ENCODE results near the gene KCND1.

KCND1 gene

GRCh38 chrX:48974574-48974973 lies 2.9 kb upstream of the KCND1 start:
- no peak for DNase-seq (ENCODE audit: low spot score)

DNA sequence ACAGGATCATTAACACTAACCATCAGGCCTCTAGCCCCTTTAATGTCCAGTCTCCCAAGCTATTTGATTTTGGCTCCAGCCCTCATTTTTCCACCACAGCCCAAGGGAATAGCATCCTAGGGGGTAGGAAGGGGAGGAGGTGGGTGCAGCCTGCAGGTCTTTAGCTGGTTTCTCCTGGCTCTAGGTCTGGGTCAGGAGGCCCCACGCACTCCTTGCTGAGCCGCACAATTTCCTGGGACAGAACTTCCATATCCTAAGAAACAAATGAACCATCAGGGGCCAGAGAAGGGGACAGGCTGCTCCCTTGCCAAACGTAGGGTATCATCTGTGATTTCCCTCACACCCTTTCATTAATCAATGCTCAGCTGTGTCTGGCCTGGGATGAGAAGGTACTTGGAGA lies 2.4 kb upstream of the KCND1 start:
- DNase-seq (ENCODE audit: low spot score), result no peak

GRCh38 chrX:48972220-48973164 lies 848 bp upstream of the KCND1 start:
- DNase-seq (ENCODE audit: low spot score), result peak; percentile 54

- no peak for DNase-seq (ENCODE audit: low spot score)
These were observed 2.2 kb downstream of the KCND1 start for GRCh38 chrX:48969471-48969870.

DNA sequence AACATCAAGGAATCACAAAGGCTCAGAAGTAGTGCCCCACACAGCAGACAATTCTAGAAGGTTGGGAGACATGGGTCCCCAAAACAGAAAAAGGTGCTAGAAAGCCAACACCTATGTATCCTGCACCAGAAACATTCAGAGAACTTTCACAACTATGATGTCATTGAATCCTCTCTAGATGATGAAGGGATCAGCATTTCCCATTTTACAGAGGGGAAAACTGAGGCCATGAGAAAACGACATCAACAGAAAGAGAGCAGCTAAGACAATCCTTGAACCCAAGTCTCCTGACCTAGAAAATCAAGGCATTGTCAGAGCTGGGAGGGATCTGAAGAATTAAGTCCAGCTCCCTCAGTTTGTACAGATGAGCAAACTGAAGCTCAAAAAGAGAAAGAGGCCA lies 3.3 kb downstream of the KCND1 start:
- no peak for DNase-seq (ENCODE audit: low spot score)

DNA sequence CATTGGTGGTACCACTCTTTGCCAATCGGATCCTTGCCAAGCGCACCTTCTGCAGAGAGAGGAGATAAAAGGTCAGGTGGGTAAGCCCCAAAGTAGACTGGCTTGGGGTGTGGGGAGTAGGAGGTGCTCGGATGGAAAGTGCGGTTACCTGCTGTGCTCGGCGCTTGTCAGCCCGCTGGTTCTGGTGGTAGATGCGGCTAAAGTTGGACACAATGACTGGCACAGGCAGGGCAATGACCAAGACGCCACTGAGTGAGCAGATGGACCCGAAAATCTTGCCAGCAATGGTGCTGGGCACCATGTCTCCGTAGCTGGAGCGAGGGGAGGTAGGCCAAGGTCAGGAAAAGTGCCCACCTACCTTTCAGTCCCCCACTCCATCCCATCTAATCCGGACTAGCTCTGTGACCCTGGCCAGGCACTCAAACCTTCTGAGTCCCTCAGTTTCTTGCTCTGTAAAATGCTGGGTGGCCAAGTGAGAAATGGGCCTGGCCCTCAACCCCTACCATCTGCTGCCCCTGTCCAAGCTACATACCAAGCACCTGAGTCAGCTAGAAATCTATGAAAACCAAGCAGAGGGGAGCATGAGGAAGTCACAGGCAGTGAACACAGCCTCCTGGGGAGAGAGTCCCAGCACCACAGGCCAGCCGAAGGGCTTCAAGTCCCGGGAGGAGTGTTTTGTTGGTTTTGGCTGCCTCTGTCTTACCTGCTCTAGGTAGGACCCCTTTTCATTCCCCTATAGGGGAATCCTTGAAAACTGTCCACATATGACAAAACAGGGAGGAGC lies 4.7 kb downstream of the KCND1 start:
- peak; percentile 66 for DNase-seq (ENCODE audit: low spot score)

DNA sequence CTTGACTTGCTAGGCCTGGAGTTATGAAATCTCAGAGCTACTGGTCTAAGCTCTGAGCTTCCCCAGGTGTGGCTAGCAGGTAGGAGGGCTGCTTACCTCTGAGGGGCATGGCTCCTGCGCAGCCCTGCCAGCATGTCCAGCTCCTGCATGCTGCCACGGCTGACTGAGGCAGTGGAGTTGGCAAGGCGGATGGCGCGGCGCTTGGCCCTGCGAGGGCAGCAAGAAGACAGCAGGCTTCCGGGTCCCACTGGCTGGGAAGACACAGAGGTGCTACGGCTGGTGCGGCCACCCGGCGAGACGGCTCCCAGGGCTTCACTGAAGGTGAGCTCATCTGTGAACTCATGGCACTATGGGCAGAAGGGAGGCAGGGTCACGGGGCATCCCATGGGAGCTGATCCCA lies 5.7 kb downstream of the KCND1 start:
- no peak for DNase-seq (ENCODE audit: low spot score)

GRCh38 chrX:48961585-48962091 lies 10.0 kb downstream of the KCND1 start:
- DNase-seq (ENCODE audit: low spot score), result no peak

DNA sequence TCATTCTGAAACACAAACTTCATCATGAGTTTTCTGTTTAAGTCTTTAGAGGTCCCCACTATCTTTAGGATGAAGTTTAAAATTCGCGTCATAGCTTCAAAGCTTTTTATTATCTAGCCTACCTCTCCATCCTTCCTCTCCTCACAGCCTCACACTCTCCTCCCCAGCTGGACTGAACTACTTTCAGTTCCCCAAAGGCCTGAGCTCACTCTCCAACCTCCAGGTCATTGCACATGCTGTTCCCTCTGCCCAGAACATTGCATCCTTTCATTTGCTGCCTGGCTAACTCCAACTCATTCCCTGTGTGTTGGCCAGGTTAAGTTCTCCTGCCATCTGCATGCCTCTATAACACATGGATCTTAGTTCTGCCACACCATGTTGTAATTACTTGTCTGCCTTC lies 11.4 kb downstream of the KCND1 start:
- no peak for DNase-seq (ENCODE audit: low spot score)

DNA sequence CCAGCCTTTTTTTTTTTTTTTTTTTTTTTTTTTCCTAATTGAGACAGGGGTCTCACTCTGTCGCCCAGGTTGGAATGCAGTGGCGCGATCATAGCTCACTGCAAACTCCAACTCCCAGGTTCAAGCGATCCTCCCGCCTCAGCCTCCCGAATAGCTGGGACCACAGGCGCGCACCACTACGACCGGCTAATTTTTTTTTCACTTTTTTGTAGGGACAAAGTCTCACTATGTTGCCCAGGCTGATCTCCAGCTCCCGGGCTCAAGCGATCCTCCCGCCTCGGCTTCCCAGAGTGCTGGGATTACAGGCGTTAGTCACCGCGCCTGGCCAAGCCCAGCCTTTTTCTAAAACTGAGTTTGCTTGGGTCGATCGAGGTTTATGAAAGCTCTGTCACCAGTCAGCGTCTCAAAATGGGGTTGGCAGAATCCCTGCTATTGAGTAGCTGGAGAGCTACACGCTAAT lies 13.0 kb downstream of the KCND1 start:
- DNase-seq (ENCODE audit: low spot score), result peak; percentile 53

DNA sequence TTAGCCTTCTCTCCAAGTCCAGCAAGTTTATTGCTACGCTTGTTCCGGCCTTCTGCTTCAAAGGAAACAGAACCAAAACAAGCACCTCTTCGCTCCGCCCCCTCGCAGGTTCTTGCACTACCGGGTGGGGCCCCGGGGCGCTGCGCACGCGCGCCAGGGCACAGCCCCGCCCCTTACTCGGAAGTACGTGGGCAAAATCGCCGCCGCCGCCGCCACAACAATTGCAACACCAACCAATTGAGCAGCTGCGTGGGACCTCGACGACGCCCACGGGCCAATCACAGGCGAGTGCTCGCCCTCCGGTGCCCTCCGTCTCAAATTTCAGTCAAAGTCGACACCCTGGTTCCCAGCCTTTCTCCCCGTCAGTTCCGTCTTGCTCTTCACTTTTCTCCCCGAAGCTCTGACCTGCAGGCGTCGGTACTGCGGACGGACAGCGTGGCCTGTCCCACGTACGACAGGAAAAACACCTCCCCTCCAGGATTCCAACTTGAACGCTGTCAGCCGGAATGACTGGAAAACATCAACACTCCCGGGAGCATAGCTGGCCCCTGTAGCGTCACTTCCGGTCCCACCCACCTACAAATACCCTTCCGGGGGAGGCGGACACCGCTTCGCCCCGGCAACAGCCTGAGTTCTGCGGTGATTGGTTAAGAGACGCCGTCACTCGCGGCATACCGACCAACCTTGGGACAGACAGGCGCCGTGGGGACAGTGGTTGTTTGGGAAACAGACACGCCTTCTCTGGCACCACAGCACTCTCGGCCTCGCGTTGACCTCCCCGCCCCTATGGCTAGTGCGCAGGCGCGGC lies 13.6 kb downstream of the KCND1 start:
- DNase-seq (ENCODE audit: low spot score), result peak; percentile 95

DNA sequence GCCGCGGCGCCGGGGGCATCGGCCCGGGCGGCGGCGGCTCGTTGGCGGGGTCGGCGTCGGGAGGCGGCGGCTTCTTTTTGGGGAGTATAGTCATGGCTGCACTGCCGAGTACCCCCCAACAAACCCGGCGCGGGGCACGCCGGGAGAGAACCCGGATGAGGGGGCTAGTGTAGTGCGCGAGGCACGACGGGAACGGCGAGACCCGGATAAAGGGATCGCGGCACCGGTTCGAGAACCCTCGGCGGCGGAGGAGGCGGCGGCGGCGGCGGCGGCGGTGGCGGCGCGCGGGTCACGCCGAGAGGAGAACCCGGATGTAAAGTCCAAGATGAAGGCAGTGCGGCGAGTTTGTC lies 14.2 kb downstream of the KCND1 start, which contains the start of gene OTUD5:
TSS of gene OTUD5 (minus strand) at position 131 of the 350 bp plus-strand sequence. CDS start at position 94, 37 bp downstream.
- peak; percentile 47 for DNase-seq (ENCODE audit: low spot score)

GRCh38 chrX:48956728-48957414 lies 14.8 kb downstream of the KCND1 start:
- no peak for DNase-seq (ENCODE audit: low spot score)

DNA sequence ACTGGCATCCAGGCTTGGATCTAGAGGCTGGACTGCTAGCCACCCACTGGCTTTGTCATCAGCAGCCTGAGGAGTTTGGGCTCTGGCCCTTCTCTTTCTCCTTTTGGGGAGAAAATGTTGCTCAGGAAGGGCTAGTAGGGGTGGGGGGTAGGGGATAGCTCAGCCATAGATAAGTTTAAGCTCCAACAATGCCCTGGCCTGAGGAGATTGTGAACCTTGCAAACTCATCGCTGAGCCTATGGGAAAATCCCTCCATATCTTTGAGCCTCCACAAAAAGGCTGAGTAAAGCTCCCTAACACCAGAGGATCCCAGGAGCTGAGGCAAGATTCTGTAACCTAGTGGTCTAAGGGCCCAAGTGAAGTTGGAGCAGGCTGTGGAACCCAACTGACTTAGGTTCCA lies 23.1 kb downstream of the KCND1 start:
- DNase-seq (ENCODE audit: low spot score), result no peak

DNA sequence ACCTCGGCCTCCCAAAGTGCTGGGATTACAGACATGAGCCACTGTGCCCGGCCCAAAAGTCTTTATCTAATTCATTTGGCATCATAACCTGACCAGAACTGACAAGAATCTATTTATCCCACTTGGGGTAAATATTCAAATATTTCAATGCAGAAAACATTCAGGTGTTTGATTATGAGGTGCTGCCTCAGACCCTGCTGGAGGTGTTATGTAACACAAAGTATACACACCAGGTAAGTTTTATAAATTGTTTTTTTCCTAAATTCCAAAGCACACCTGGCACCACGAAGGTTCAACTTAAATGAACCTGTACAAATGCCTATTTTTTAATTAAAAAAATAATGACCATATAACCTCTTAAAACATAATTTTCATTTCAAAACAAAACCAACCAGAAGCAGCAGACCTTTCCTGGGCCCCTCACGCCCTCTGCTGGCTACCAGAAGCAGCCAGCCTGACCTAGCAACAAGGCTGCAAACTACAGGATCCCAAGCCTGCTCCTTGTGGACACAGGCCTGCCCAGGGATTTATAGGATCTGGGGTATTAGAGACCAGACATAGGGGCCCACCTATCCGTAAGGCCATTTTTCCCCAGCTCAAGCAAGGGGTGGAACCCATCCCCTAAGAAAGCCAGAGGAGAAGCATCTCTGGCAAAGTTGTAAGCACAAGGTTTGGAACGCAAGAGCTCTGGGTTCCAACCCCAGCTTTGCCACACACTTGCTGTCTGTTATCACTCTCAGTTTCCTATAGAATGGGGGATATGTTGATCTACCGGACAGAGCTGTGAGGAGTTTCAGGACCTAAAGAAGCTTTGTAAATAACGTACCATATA lies 25.9 kb downstream of the KCND1 start:
- DNase-seq (ENCODE audit: low spot score), result peak; percentile 71

- DNase-seq (ENCODE audit: low spot score), result no peak
These were observed 28.7 kb downstream of the KCND1 start for GRCh38 chrX:48942895-48943294.

DNA sequence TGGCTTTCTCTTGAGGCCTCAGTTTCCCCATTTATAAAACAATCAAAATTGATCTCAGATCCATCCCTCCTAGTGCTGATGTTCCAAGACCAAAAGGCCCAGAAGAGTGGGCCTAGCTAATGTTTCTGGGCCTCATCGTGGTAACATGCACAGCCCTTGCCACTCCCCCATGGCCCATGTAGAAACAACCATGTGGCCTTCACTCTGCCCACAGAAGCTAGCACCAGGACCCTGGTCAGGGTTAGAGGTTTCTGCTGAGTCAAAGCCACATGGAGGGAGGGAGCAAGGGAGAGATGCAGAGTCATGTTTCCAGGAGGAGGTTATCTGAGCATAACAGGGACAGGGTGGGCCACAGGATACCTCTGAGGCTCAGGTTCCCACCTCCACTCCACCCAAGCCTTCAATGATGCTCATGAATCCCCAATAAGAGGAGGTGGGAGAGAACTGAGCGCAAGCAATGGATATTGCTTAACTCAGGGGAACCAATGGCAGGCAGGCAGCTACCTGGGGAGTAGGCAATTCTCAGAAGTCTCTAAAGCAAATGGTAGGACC lies 31.2 kb downstream of the KCND1 start:
- DNase-seq (ENCODE audit: low spot score), result no peak

DNA sequence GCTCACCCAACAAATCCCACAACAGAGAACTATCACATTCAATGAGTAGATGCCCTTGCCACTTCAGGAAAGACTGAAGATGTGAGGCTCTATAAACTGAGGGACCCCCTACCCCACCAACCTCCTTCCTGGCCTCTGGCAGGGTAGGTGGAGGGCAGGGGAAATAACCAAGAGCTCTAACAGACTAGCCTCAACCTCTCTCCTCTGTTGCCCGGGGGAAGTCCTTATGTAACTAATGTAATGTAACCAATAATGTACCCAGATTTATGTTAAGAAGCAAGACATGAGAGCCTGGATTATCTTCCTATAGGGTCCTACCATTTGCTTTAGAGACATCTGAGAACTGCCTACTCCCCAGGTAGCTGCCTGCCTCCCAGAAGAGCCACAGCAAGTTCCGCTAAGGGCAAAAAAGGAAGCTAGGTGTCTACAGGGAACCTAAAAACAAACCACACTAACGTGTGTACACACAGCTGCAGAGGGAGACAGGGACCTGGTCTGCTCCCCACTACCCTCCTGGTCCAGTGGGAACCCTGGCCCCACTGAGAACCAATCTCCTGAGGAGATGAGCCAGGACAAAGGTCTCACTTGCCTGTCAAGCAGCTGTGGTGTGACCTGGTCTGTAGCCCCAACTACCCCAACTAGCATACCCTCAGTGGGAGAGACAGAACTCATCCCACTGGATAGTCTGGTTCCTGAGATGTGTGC lies 32.0 kb downstream of the KCND1 start:
- no peak for DNase-seq (ENCODE audit: low spot score)

DNA sequence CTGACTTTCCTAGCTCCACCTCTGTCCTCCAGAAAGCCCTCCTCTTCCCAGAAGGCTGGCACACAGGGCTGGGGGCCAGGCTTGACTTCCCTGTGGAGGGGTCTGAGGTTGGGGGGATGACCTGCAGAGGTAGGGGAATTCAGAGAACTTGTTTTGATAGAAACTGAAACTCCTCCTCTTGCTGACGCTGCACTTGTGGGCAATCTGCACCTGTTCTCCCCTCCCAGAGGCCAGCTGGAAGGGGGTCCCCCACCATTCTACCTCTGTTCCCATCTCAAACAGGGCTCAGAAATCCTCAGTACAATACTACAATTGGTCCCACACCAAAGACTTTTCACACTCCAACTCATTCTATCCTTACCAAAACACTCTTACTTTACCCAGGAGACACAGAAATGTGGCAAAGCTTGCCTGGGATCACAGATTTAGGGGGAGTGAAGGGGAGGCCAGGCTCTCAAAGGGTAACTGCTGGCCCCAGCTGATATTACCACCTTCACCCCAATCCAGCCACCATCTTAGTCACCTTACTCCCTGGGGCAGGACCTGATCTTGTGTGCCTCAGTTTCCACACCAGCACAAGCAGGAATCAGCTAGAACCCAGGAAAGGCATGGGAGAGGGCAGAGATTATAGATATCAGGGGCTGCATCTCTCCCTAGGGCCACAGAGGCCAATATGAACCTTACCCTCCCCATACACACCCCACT lies 32.8 kb downstream of the KCND1 start:
- no peak for DNase-seq (ENCODE audit: low spot score)

All from hepatic stellate cell (primary cell).